GM19372 (cell line): ENCODE results near the gene SRRM2.

Source experiments
- ATAC-seq: cut with Tn5 transposase; IDR thresholded peaks from one replicate; pipeline ENCODE4 v1.9.1; 2021; ENCODE audit warnings: mild to moderate bottlenecking, low read depth, moderate library complexity; ENCODE audit not compliant: unreplicated experiment

The SRRM2 gene

GRCh38 chr16:2752035-2752849 lies at the start of gene SRRM2:
SRRM2 (plus strand) TSS chr16:2752638; CDS start chr16:2756365, 3,727 bp downstream.
- peak; percentile 69 for ATAC-seq

- no peak for ATAC-seq
Measured at GRCh38 chr16:2702871-2703745, 49.3 kb upstream of the SRRM2 start.

- no peak for ATAC-seq
Measured at GRCh38 chr16:2704166-2704982, 48.1 kb upstream of the SRRM2 start.

GRCh38 chr16:2704983-2705275 lies 47.5 kb upstream of the SRRM2 start:
- ATAC-seq, result no peak

GRCh38 chr16:2705351-2705750 lies 47.1 kb upstream of the SRRM2 start:
- no peak for ATAC-seq

GRCh38 chr16:2706085-2706484 lies 46.4 kb upstream of the SRRM2 start:
- ATAC-seq, result no peak

GRCh38 chr16:2706611-2707311 lies 45.7 kb upstream of the SRRM2 start:
- no peak for ATAC-seq

GRCh38 chr16:2707368-2708289 lies 44.8 kb upstream of the SRRM2 start:
- ATAC-seq, result no peak

- no peak for ATAC-seq
Measured at GRCh38 chr16:2708290-2708639, 44.2 kb upstream of the SRRM2 start.

GRCh38 chr16:2708955-2709587 lies 43.4 kb upstream of the SRRM2 start:
- no peak for ATAC-seq

GRCh38 chr16:2709588-2709984 lies 42.9 kb upstream of the SRRM2 start:
- ATAC-seq, result no peak

GRCh38 chr16:2710021-2710710 lies 42.3 kb upstream of the SRRM2 start:
- ATAC-seq, result no peak

GRCh38 chr16:2710711-2711231 lies 41.7 kb upstream of the SRRM2 start:
- ATAC-seq, result no peak

- no peak for ATAC-seq
Measured at GRCh38 chr16:2711370-2712062, 40.9 kb upstream of the SRRM2 start.

GRCh38 chr16:2712063-2712441 lies 40.4 kb upstream of the SRRM2 start:
- no peak for ATAC-seq

GRCh38 chr16:2712546-2712945 lies 39.9 kb upstream of the SRRM2 start:
- ATAC-seq, result no peak

- ATAC-seq, result no peak
Measured at GRCh38 chr16:2713523-2713922, 38.9 kb upstream of the SRRM2 start.
